Measurements from ENCODE around the gene CPED1.
"Not testable (repeated sequence)": the region's sequence is repeated elsewhere in the genome, so short reads cannot be mapped to it uniquely, and the experiment has no call there.

The CPED1 gene

GRCh38 chr7:121071662-121072061 is 83.2 kb downstream of the CPED1 start:
- no peak for DNase-seq (ENCODE audit: low read depth in 3 of 3)

DNA sequence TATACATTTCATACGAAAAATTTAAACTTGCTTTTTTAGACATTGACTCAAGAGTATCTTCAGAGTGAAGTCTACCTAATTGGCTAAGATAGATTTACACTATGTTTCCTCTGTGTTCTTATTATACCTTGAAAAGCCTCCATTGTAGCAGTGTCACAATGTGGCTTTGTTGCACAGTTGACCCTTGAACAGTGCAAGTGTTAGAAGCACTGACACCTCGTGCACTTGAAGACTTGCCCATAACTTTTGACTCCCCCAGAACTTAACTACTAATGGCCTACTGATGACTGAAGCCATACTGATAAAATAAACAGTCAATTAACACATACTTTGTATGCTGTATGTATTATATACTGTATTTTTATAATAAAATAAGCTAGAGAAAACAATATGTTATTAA is 84.3 kb downstream of the CPED1 start:
- DNase-seq (ENCODE audit: low read depth in 3 of 3) = no peak

- DNase-seq (ENCODE audit: low read depth in 3 of 3) = no peak
Measured at GRCh38 chr7:121073463-121074099, 85.1 kb downstream of the CPED1 start.

DNA sequence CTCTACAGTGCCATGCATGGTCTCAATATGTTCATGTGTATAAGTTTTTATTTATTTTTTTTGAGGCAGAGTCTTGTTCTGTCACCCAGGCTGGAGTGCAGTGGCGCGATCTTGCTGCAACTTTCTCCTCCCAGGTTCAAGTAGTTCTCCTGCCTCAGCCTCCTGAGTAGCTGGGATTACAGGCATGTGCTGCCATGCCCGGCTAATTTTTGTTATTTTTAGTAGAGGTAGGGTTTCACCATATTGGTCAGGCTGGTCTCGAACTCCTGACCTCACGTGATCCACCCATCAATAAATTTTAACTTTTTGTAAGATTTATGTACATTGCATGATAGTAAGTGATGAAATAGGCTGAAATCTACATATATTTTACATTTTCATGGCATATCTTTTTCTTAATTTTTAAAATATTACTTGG is 86.9 kb downstream of the CPED1 start:
- DNase-seq (ENCODE audit: low read depth in 3 of 3) = not testable (repeated sequence)

- DNase-seq (ENCODE audit: low read depth in 3 of 3) = no peak
Measured at GRCh38 chr7:121075952-121076349, 87.4 kb downstream of the CPED1 start.

DNA sequence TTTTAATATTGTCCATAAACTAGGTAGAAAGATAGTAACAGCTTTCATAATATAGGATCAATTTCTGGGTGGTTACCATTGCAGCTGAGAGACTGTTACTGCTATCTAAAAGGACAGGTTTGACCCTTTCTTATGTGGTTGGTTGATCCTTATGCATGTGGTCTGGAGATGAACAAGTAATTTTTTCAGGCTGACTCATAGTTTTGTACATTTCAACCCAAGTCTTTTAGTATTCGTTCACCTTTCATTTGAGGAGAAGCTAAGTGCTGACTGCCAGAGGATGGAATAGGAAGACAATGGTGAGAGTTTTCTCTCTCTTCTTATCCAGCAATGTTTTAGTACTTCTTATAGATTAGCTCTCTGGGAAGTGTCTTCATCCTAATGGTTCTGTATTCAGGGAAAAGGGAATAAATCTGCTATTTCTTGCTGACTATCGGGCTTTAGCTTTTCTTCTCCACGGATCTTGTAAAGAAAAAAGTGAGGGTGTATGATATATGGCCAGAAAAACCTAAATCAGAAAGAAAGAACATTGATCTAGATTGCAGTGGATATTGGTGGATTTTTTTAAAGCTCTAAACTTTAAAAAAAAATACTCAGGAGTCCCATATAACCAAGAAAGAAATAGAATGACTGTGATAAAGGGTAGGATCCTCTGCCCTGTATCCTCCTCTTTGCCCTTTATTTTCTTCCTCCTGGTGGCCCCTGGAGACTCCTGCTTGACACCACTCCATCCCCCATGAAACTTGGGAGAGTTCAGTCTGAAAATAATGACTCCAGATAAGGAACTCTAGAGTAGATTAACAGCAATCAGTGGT is 88.0 kb downstream of the CPED1 start:
- no peak for DNase-seq (ENCODE audit: low read depth in 3 of 3)

DNA sequence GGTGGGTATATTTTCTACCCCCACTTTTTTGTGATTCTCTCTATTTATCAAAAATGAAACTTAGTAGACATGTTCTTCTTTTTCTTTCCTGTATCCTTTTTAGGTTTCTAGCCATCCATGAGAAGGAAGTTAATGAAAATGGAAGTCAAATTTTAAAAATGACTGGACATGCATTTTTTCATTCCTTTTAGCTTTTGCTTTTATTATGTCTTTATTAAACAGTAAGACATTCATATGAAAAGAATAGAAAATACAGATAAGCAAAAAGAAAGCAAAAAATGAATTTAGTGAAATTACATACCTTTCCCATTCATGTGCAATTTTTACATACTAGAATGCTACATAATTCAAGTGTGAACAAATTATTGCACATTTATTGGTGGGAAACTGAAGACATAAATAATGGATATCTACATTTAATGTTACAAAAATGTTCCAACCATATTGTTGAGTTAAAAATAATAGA is 88.7 kb downstream of the CPED1 start:
- DNase-seq (ENCODE audit: low read depth in 3 of 3) = no peak

DNA sequence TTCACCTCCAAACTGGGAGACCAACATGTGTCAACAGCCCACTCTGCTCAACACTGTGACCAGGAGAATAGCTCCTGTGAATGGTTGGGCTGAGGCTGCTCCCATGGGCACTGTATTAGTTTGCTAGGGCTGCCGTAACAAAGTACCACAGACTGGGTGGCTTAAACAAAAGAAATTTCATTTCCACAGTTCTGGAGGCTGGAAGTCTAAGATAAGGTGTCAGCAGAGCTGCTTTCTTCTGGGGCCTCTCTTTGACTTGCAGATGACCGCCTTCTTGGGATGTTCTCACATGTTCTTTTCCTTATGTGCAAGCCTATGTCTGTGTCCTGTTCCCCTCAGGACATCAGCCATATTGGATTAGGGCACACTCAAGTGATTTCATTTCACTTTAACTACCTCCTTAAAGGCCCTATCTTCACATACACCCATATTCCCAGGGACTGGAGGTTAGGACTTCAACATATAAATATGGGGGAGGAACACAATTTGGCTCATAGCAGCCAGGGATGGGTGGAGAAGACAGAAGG is 90.3 kb downstream of the CPED1 start:
- no peak for DNase-seq (ENCODE audit: low read depth in 3 of 3)

GRCh38 chr7:121079425-121080169 is 91.1 kb downstream of the CPED1 start:
- no peak for DNase-seq (ENCODE audit: low read depth in 3 of 3)

DNA sequence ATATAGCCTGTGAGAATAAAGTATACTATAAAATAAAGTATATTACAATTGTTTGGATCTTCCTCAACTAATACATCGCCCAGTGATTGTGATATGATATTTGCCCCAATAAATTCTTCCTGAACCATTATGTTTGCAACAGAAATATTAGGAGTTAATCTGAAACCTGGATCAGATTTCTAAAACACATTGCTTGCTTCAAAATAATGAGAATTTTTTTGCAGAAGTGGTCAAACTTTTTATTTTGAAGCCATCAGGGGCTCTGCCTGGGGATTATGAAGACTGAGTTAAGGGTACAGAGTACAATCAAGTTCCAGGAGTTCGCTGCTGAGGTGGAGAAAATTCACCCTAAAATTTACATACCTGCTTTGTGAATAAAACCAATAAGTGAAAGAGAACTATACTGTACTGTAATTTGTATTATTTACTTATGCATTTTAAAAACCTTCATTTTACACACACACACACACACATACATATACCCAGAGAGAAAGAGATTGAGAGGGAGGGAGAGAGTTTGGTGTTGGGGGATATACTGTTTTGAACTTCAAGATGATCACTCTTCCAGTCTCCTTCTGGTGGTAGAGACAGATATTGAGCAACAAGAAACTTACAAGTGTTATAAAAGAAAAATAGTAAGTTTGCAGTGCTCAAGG is 91.9 kb downstream of the CPED1 start:
- no peak for DNase-seq (ENCODE audit: low read depth in 3 of 3)

DNA sequence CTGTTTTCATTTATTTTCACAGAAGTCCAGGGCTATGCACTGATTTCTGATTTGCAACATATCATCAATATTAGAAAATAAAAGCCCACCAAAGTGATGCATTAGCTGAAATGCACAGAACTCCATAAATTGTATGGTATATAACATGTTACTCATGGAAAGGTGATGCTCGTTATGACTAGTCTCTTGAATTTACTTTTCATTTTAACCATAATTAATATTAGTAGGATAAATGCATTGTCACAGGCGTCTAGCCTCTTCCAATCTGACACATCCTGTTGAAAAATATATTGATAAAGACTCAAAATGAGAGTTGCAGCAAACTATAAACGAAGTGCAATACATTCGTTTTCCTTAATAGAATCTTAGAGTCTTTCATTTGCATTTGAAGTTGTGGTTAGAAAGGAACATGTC is 92.4 kb downstream of the CPED1 start:
- no peak for DNase-seq (ENCODE audit: low read depth in 3 of 3)

- no peak for DNase-seq (ENCODE audit: low read depth in 3 of 3)
Measured at GRCh38 chr7:121081327-121081936, 92.9 kb downstream of the CPED1 start.

- DNase-seq (ENCODE audit: low read depth in 3 of 3) = no peak
Measured at GRCh38 chr7:121082400-121083101, 94.0 kb downstream of the CPED1 start.

GRCh38 chr7:121083138-121083789 is 94.8 kb downstream of the CPED1 start:
- DNase-seq (ENCODE audit: low read depth in 3 of 3) = no peak

- DNase-seq (ENCODE audit: low read depth in 3 of 3) = no peak
Measured at GRCh38 chr7:121083790-121084251, 95.3 kb downstream of the CPED1 start.

DNA sequence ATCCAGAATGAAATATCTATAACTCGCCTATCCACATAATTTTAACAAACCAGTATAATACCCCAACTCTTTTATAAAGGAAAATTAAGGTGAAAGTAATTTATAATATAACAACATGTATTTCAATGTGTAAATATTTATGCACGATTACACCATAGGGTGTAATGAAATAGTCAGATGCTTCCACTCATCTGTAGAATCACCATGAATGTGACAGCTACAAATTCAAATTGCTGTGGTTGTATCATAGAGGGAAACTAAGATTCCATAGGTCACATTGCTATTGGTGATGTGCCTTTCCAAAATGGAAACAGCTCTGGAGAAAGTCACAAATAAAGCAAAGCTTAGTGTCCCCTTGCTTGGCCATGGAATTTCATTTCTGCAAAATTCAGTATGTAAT is 95.7 kb downstream of the CPED1 start:
- no peak for DNase-seq (ENCODE audit: low read depth in 3 of 3)

DNA sequence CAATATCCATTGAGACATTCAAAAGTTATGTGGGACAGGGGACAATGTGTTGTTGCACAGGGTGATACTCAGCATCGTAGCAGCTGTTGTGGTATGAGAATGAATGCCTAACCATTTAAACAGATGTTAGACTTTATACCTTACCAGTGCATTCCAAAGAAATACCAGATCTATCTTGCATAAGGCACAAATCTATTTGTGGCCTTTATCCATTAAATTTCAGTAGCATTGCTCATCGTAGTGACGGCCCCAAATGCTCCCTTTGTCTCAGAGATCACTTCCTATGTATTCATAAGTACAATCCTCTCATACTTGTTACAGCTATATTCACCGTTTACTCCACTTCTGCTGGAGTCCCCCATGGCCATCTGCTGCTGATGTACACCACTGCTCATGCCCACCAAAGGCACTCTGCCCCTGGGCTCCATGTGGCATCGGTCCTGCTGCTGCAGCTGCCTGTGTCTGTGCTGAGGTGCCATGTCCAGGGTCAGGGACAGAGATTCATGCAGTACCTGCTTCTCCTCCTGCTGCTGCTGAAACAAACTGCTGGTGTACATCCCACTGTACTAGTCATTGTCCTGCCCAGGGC is 96.3 kb downstream of the CPED1 start:
- DNase-seq (ENCODE audit: low read depth in 3 of 3) = no peak

- no peak for DNase-seq (ENCODE audit: low read depth in 3 of 3)
Measured at GRCh38 chr7:121085922-121086321, 97.4 kb downstream of the CPED1 start.

GRCh38 chr7:121088870-121089269 is 100.4 kb downstream of the CPED1 start:
- no peak for DNase-seq (ENCODE audit: low read depth in 3 of 3)

- DNase-seq (ENCODE audit: low read depth in 3 of 3) = no peak
Measured at GRCh38 chr7:121094829-121095228, 106.3 kb downstream of the CPED1 start.
